ENCODE measurements around the gene GRK6.

DNA sequence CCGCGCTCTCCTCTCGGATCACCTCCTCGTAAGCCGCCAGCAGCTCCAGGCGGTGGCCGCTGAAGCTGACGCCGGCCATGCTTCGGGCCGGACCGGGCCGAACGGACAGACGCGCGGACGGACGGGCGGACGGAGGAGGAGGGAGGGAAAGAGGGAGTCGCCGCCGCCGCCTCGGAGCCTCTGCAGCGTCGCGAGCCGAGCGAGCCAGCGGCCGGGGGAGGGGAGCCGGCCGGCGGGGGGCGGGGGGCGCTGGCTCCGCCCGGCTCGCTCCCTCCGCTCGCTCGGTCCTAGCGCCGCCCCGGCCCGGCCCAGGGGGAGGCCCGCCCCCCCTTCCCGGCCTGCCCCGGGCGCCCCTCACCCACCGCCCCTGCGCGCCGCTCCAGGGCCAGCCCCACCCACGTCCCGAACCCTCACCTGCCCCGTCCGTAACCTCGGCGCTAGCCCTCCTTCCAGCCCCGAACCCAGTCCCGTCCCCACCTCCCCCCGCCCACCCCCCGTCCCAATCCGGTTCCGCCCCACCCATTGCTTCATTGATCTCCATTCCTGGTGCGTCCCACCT lies 47.0 kb downstream of the GRK6 start, which contains the start of gene DBN1:
- TF ChIP-seq CTCF (IDR thresholded peaks at IDR 0.05) (no peak), POLR2A (IDR thresholded peaks at IDR 0.05) (no peak)
